Glutamatergic neuron (in vitro differentiated cells): ENCODE measurements around the gene PCDHGB4. TPM values are rescaled to one million over a fixed set of nuclear protein-coding genes. Genes with fewer than 3 reads are reported as not detected.
A peak's percentile ranks its signal among the peaks of the same experiment; 100 is the strongest.
"Not testable (repeated sequence)": the region's sequence is repeated elsewhere in the genome, so short reads cannot be mapped to it uniquely, and the experiment has no call there.

Experiments used
- DNase-seq: peaks from one replicate; pipeline ENCODE4 v3.0.0; 2022
- H3K27ac Mint-ChIP-seq: one replicate; pipeline ENCODE4 v1.8.0; 2020; ENCODE audit warnings: mild to moderate bottlenecking, mixed read lengths, inconsistent platforms; ENCODE audit not compliant: unreplicated experiment
- H3K27me3 Mint-ChIP-seq: one replicate; pipeline ENCODE4 v1.8.0; 2020; ENCODE audit warnings: mild to moderate bottlenecking, moderate library complexity, mixed read lengths, inconsistent platforms; ENCODE audit not compliant: unreplicated experiment
- H3K36me3 Mint-ChIP-seq: one replicate; pipeline ENCODE4 v1.8.0; 2020; ENCODE audit warnings: mild to moderate bottlenecking, mixed read lengths, inconsistent platforms; ENCODE audit not compliant: unreplicated experiment
- H3K4me1 Mint-ChIP-seq: one replicate; pipeline ENCODE4 v1.8.0; 2020; ENCODE audit warnings: mild to moderate bottlenecking, low read depth, mixed read lengths, inconsistent platforms; ENCODE audit not compliant: unreplicated experiment
- H3K4me3 Mint-ChIP-seq: one replicate; pipeline ENCODE4 v1.8.0; 2020; ENCODE audit warnings: mild to moderate bottlenecking, mixed read lengths, inconsistent platforms; ENCODE audit not compliant: unreplicated experiment
- H3K9me3 Mint-ChIP-seq: one replicate; pipeline ENCODE4 v1.8.0; 2020; ENCODE audit warnings: mild to moderate bottlenecking, moderate library complexity, mixed read lengths, inconsistent platforms; ENCODE audit not compliant: unreplicated experiment
- total RNA-seq: library from RNA; stranded (reverse); fragmentation: NEBNext Ultra II Directional; extraction: Animal tissue kit (Norgen Biotek cat#: 25700); gene quantifications from one replicate; pipeline ENCODE4 v1.2.1, GENCODE V29; 2021; ENCODE audit not compliant: unreplicated experiment
- TF ChIP-seq, protein P1 (sequence below): fragments of 200-600 bp; sonication (generic); IDR thresholded peaks from one replicate; pipeline ENCODE4 v1.5.0; 2021; ENCODE audit not compliant: partially characterized antibody, unreplicated experiment

The PCDHGB4 gene
- total RNA-seq, 1 donor from 2014 or later, result 40.8 TPM

GRCh38 chr5:141407790-141408505, 20.4 kb downstream of the PCDHGB4 start, which contains the start of gene PCDHGB6:
Gene PCDHGB6, plus strand, starts transcription at chr5:141408021. Its CDS starts 182 bp downstream, at chr5:141408203.
- H3K9me3 Mint-ChIP-seq, result peaks cover 45% of the 10 kb centered on the region
- TF ChIP-seq, protein P1, sequence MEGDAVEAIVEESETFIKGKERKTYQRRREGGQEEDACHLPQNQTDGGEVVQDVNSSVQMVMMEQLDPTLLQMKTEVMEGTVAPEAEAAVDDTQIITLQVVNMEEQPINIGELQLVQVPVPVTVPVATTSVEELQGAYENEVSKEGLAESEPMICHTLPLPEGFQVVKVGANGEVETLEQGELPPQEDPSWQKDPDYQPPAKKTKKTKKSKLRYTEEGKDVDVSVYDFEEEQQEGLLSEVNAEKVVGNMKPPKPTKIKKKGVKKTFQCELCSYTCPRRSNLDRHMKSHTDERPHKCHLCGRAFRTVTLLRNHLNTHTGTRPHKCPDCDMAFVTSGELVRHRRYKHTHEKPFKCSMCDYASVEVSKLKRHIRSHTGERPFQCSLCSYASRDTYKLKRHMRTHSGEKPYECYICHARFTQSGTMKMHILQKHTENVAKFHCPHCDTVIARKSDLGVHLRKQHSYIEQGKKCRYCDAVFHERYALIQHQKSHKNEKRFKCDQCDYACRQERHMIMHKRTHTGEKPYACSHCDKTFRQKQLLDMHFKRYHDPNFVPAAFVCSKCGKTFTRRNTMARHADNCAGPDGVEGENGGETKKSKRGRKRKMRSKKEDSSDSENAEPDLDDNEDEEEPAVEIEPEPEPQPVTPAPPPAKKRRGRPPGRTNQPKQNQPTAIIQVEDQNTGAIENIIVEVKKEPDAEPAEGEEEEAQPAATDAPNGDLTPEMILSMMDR, result peak; percentile 71
- peaks cover 68% of the 10 kb centered on the region for H3K36me3 Mint-ChIP-seq
- peak; percentile 82 for DNase-seq
- peak within 1 kb of the TSS; percentile 95 for H3K27ac Mint-ChIP-seq
- H3K27me3 Mint-ChIP-seq, result peaks cover 17% of the 10 kb centered on the region
- H3K4me1 Mint-ChIP-seq, result not testable (repeated sequence)
- peak within 1 kb of the TSS; percentile 93 for H3K4me3 Mint-ChIP-seq

DNA sequence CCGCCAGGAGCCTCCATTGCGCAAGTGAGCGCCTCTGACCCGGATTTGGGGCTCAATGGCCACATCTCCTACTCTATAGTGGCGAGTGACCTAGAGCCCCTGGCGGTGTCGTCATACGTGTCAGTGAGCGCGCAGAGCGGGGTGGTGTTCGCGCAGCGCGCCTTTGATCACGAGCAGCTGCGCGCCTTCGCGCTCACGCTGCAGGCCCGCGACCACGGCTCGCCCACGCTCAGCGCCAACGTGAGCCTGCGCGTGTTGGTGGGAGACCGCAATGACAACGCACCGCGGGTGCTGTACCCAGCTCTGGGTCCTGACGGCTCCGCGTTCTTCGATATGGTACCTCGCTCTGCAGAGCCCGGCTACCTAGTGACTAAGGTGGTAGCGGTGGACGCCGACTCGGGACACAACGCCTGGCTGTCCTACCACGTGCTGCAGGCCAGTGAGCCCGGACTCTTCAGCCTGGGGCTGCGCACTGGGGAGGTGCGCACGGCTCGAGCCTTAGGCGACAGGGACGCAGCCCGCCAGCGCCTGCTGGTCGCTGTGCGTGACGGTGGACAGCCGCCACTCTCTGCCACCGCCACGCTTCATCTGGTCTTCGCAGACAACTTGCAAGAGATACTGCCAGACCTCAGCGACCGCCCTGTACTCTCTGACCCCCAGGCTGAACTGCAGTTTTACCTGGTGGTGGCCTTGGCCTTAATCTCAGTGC, 22.3 kb downstream of the PCDHGB4 start:
- no peak overlapping the region for H3K4me3 Mint-ChIP-seq
- TF ChIP-seq, protein P1, result no peak
- H3K4me1 Mint-ChIP-seq, result peaks cover 3% of the 10 kb centered on the region
- peaks cover 71% of the 10 kb centered on the region for H3K36me3 Mint-ChIP-seq
- H3K27me3 Mint-ChIP-seq, result peaks cover 24% of the 10 kb centered on the region
- peak overlapping the region; percentile 88 for H3K27ac Mint-ChIP-seq
- peaks cover 52% of the 10 kb centered on the region for H3K9me3 Mint-ChIP-seq
- DNase-seq, result no peak

DNA sequence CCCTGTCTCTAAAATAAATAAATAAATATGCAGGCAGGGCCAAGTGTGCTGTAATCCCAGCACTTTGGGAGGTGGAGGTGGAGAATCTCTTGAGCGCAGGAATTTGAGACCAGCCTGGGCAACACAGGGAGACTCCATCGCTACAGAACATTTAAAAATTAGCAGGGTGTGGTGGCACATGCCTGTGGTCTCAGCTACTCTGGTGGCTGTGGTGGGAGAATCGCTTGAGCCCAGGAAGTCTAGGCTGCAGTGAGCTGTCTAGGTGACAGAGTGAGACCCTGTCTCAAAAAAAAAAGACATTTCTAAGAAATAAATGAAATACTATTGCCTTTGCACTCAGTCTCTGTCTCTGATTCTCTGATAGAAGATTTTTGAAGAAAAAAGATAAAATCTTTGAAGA, 24.1 kb downstream of the PCDHGB4 start:
- Mint-ChIP-seq H3K4me1 (peaks cover 3% of the 10 kb centered on the region), H3K27me3 (peaks cover 24% of the 10 kb centered on the region), H3K27ac (no peak overlapping the region), H3K4me3 (peak overlapping the region; percentile 52), H3K9me3 (peaks cover 57% of the 10 kb centered on the region), H3K36me3 (peaks cover 64% of the 10 kb centered on the region)
- TF ChIP-seq, protein P1, result no peak
- DNase-seq, result no peak

- Mint-ChIP-seq H3K4me1 (peaks cover 3% of the 10 kb centered on the region), H3K36me3 (peaks cover 66% of the 10 kb centered on the region), H3K9me3 (peaks cover 60% of the 10 kb centered on the region), H3K4me3 (peak within 1 kb of the TSS; percentile 80), H3K27me3 (peaks cover 26% of the 10 kb centered on the region), H3K27ac (peak within 1 kb of the TSS; percentile 55)
- peak; percentile 40 for DNase-seq
- TF ChIP-seq, protein P1, result peak; percentile 35
These were observed 25.5 kb downstream of the PCDHGB4 start, which contains the start of gene PCDHGA10 for GRCh38 chr5:141412854-141413539. Gene PCDHGA10, plus strand, starts transcription at chr5:141412987. Its CDS starts 189 bp downstream, at chr5:141413176.
